ENCODE results near the gene PPP2R5D. TPM values are rescaled to one million over a fixed set of nuclear protein-coding genes. Genes with fewer than 3 reads are reported as not detected.

Gene PPP2R5D
- total RNA-seq, 2 donors from 2014 or later = 8.2 to 13.5 TPM

- intact Hi-C loops (cut with DNase I) = no loop called here
- DNase-seq (no peak), ATAC-seq (peak; percentile 20)
- Histone ChIP-seq H3K4me1 (peaks cover 52% of the 10 kb centered on the region), H3K27ac (peak overlapping the region; percentile 71 to 86 (median 80)), H3K36me3 (replicated peaks in 1 of 2; ENCODE audit: insufficient read depth in 1 of 2, low read depth in 2 of 2) (peaks cover 0 to 6% of the 10 kb centered on the region in 2 donors), H3K27me3 (no peaks in the 10 kb centered on the region), H3K9me3 (no peaks in the 10 kb centered on the region), H3K4me3 (peak overlapping the region; percentile 75 to 86)
- 47 to 50% methylated on average over 5 of the region's 5 CpGs for WGBS, 2 donors
- no peak for TF ChIP-seq POLR2A (IDR thresholded peaks at IDR 0.05)
- TF ChIP-seq, protein P1, sequence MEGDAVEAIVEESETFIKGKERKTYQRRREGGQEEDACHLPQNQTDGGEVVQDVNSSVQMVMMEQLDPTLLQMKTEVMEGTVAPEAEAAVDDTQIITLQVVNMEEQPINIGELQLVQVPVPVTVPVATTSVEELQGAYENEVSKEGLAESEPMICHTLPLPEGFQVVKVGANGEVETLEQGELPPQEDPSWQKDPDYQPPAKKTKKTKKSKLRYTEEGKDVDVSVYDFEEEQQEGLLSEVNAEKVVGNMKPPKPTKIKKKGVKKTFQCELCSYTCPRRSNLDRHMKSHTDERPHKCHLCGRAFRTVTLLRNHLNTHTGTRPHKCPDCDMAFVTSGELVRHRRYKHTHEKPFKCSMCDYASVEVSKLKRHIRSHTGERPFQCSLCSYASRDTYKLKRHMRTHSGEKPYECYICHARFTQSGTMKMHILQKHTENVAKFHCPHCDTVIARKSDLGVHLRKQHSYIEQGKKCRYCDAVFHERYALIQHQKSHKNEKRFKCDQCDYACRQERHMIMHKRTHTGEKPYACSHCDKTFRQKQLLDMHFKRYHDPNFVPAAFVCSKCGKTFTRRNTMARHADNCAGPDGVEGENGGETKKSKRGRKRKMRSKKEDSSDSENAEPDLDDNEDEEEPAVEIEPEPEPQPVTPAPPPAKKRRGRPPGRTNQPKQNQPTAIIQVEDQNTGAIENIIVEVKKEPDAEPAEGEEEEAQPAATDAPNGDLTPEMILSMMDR (IDR thresholded peaks at IDR 0.05) = no peak
These were observed 36.5 kb downstream of the PPP2R5D start for GRCh38 chr6:43020847-43021246.

DNA sequence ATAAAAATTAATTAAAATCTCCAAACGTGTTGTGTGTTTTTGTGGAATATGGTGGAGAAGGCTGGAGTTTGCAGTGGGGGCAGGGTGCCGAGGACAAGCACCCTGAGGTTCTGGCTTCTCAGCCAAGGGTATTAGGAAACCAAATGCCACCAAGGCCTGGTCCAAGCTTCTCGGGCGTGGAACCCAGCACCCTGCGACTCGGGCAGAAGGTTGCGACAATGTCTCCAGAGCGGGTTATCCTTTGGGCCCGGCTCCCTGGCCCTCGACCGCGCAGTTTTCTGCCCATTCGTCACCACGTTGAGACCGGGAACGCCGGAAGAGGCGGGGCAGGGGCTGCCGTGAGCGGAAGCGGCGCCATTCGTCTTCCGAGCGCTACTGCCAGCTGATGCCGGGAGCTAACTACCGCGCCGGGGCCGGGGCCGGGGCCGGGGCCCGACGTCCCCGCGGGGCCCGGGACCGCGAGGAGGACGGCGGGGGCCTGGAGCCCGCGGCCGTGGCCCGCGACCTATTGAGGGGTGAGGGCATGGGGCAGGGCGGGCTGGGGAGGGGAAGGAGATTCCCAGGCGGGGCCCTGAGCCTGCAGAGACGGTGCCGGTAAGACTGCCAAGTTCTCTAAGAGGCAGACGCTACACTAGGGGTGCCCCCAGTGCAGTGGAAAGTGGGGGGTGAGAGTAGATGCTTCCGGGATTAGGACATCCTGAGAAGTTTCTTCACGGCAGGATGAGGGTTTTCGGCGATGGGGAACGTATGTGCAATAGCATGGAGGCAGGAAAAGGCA is 37.1 kb downstream of the PPP2R5D start, which contains the start of gene RRP36:
TSS of gene RRP36 (plus strand) at position 354 of the 778 bp plus-strand sequence. CDS start at position 386, 32 bp downstream.
- Histone ChIP-seq H3K4me1 (peaks cover 46% of the 10 kb centered on the region), H3K9me3 (no peaks in the 10 kb centered on the region), H3K36me3 (replicated peaks in 1 of 2; ENCODE audit: insufficient read depth in 1 of 2, low read depth in 2 of 2) (peaks cover 0 to 9% of the 10 kb centered on the region in 2 donors), H3K27me3 (no peaks in the 10 kb centered on the region), H3K4me3 (peak within 1 kb of the TSS; percentile 75 to 86), H3K27ac (peak within 1 kb of the TSS; percentile 71 to 86 (median 80))
- TF ChIP-seq, protein P1 (IDR thresholded peaks at IDR 0.05) = no peak
- TF ChIP-seq POLR2A (IDR thresholded peaks at IDR 0.05) = peak; percentile 38 to 77 (median 69)
- ATAC-seq (peak; percentile 92), DNase-seq (peak; percentile 79 to 86 (median 80))
- intact Hi-C loops (cut with DNase I) = no loop called here
- WGBS, 2 donors = 0 to 1% methylated on average over 14 to 52 of the region's 56 CpGs

DNA sequence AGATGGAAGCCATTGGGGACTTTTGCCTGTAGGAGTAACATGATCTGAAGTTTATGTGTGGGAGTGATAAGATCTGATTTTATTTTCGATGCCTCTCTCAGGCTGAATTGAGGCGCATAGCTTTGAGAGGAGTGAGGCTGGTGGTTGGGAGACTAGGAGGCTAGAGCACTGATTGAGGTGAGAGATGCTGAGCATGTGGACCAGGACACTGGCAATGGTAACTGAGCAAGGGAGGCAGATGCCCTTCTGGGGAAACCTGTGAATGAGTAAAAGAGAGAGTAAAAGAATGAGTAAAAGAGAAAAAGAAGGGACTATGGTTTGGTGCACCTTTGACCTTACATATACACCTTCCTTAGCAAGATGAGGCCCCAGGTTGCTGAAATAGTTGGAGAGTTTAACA is 40.1 kb downstream of the PPP2R5D start:
- peaks cover 13 to 23% of the 10 kb centered on the region in 2 donors for H3K36me3 ChIP-seq (replicated peaks in 1 of 2; ENCODE audit: insufficient read depth in 1 of 2, low read depth in 2 of 2)
- intact Hi-C loops (cut with DNase I) = no loop called here
- H3K27me3 ChIP-seq = no peaks in the 10 kb centered on the region
- no peak for ATAC-seq
- H3K27ac ChIP-seq = no peak overlapping the region
- no peak for TF ChIP-seq POLR2A (IDR thresholded peaks at IDR 0.05)
- TF ChIP-seq, protein P1 (IDR thresholded peaks at IDR 0.05) = no peak
- peaks cover 35% of the 10 kb centered on the region for H3K4me1 ChIP-seq
- WGBS, 2 donors = 73 to 83% methylated on average over 2 of the region's 2 CpGs
- H3K9me3 ChIP-seq = no peaks in the 10 kb centered on the region
- no peak overlapping the region for H3K4me3 ChIP-seq
- no peak for DNase-seq

GRCh38 chr6:43026365-43026764 is 42.0 kb downstream of the PPP2R5D start:
- no peak for ATAC-seq
- 90% methylated on average over 5 of the region's 5 CpGs for WGBS, 2 donors
- no peak for TF ChIP-seq POLR2A (IDR thresholded peaks at IDR 0.05)
- TF ChIP-seq, protein P1 (IDR thresholded peaks at IDR 0.05) = no peak

More at GRCh38 chr6:43026365-43026764, 42.0 kb downstream of the PPP2R5D start:
- Histone ChIP-seq H3K4me1 (peaks cover 24% of the 10 kb centered on the region), H3K4me3 (no peak overlapping the region), H3K27ac (no peak overlapping the region), H3K27me3 (no peaks in the 10 kb centered on the region), H3K9me3 (no peaks in the 10 kb centered on the region), H3K36me3 (replicated peaks in 1 of 2; ENCODE audit: insufficient read depth in 1 of 2, low read depth in 2 of 2) (peaks cover 13 to 28% of the 10 kb centered on the region in 2 donors)
- no peak for DNase-seq
- intact Hi-C loops (cut with DNase I) = no loop called here

Measured in body of pancreas (tissue), 4 donors.